HG03575 (cell line): ENCODE results near the gene PPP4R3A.
"Not testable (repeated sequence)": the region's sequence is repeated elsewhere in the genome, so short reads cannot be mapped to it uniquely, and the experiment has no call there.

Experiments used
- ATAC-seq: cut with Tn5 transposase; IDR thresholded peaks from one replicate; pipeline ENCODE4 v1.9.1; 2021; ENCODE audit not compliant: unreplicated experiment, insufficient number of reproducible peaks, low FRiP score; ENCODE audit errors: extremely low read depth

Gene PPP4R3A

DNA sequence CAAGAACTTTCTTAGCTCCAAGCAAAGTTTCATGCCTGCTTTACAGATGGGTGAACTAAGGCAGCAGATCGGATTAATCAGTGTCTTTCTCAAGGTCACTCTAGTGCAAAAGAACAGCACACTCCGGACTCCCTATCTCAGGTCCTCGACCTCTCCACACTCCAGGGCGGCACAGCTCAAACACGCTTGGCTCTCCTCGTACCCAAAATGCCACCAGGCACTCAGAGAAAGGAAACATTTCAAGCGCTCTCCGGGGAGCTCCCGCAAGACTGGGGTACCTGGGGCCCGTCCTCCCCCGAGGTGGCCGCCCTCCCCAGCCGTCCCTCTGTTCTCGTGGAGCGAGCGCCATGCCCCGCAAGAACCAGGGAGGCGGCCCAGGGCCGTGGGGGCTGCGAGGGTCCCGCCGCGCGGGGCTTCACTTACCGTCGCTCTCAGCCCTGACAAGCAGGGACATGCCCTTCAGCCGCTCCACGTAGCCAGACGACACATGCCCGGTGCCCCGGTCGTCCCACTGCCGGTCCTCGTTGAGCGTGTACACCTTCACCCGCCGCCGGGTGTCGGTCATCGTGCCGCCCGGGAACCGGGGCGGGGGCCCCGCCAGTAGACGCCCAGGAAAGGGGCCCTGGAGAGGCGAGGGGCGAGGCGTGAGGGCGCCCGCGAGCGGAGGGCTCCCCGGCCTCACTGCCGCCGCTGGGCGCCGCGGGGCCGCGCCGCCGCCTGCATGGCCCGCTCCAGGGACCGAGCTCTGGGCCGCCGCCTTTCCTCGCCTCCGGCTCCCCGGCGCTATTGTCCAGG, 830 bp downstream of the PPP4R3A start:
- ATAC-seq, result no peak

DNA sequence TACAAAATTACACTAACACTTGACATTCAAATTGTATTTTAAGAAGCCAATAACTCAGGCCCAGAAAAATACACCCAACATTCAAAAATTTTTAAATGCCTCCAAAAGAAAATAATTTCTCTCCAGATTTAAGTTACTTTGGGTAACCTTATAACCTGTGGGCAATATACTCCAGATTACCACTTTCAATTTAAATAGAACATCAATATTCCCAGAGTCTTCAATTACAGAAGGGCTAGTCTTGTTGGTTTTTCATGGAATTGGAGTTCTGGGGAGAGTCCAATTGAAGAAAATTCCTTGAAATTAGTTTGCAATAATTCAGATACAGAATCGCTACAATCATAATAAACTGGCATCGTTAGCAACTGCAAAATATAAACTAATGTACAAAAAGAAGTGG, 2.0 kb downstream of the PPP4R3A start:
- ATAC-seq, result no peak

DNA sequence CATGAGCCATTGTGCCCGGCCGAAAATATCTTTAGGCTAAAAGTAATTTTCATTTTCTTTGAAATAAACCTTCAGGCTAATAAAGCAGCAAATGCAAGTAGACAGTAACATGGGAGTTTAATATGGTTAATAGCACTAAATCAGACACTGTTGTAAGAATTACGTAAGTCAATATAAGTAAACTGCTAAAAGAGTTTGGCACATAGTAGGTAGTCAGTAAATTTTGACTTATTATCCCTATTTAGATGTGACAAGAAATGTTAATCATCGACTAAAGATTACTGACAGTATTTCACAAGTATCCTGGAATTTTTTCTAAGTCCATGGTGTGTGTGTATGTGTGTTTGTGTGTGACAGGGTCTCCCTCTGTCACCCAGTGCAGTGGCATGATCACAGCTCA, 3.9 kb downstream of the PPP4R3A start:
- ATAC-seq, result no peak

DNA sequence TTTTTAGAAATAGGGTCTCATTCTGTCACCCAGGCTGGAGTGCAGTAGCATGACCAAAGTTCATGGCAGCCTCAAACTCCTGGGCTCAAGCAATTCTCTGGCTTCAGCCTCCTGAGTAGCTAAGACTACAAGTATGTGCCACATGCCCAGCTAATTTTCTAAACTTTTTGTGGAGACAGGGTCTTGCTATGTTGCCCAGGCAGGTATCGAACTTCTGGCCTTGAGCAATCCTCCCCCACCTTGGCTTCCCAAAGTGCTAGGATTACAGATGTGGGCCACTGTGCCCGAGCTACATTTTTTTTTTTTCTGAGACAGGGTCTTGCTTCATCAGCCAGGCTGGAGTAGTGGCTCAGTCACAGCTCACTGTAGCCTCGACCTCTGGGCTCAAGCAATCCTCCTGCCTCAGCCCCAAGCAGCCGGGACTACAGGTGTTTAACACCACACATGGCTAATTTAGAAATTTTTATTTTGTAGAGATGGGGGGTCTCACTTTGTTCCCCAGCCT, 7.1 kb downstream of the PPP4R3A start:
- no peak for ATAC-seq

DNA sequence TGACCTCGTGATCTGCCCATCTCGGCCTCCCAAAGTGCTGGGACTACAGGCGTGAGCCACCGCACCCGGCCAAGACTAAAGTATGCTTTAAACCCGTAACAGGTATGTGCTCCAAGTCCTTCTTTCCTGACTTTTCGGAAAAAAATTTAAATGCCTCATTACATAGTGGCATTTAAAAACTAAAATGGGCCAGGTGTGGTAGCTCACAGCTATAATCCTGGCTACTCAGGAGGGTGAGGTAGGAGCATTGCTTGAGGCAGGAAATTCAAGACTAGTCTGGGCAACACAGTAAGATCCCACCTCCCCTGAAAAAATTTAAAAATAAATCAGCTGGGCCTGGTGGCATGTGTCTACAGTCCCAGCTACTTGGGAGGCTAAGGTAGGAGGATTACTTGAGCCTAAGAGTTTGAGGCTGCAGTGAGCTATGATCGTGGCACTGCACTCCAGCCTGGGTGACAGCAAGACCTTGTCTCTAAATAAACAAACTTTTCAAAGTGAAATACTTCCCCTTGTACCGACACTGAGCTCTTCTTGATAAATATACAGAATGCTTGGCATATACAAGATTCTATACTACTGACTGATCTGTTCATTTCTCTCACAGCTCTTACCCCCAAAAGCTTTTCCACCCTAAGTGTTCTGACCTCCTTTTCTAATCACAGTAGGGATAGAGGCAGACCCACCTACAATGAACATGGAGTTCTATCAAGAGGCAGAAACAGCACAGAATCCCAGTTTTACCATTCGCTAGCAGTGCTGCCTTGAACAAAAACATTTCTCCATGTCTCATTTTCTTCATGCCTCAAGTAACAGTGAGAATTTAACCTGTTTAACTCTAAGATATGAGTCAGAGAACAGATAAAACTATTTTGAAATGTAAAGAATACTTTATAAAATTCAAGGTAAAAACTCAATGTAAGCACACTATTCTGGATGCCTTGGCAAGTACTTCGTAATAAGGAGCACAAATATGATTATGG, 7.9 kb downstream of the PPP4R3A start:
- ATAC-seq, result no peak

DNA sequence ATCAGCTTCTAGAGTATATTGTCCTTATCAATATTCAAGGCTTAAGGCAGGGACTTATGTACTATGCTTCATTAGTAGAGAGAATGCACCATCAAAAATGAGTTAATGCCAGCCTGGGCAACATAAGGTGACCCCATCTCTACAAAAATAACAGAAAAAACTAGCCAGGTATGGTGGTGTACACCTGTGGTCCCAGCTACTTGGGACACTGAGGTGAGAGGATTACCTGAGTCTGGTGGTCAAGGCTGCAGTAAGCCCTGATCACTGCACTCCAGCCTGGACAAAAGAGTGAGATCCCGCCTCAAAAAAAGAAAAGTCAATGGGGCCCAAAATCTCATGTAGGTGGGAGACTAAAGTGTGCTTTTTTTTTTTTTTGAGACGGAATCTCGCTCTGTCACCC, 8.8 kb downstream of the PPP4R3A start:
- ATAC-seq, result no peak

DNA sequence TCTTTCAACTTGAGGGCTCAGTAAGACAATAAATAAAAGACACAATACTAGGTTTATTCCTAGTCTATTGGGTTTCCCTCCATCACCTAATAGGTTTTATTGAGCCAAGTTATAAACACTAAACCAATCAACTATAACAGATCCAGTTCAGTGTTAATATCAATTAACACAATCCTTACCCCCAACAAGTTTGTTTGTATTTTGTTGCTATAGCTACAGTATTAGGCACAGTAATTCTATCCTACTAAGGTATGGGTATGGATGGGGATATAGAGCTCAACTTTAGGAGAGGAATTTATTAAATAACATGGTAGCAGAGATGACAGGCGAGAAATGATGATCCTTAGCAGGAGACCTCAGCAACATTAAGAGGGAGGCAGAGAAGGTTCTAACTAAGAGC, 13.3 kb downstream of the PPP4R3A start:
- ATAC-seq, result no peak

DNA sequence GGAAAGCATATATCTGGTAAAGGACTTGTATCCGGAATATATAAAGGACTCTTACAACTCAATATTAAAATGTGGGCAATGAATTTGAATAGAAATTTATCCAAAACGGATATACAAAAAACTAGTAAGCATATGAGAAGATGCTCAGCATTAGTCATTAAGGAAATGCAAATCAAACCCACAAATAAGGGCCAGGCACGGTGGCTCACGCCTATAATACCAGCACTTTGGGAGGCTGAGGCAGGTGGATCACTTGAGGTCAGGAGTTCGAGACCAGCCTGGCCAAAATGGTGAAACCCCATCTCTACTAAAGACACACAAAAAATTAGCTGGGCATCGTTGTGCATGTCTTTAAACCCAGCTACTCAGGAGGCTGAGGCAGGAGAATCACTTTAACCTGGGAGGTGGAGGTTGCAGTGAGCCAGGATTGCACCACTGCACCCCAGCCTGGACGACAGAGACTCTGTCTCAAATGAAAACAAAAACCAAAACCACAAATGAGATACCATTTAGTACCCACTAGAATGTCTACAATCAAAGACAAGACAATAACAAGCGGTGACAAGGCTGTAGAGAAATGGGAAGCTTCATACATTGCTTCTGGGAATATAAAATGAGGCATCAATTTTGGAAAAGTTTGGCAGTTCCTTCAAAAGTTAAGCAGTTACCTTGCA, 15.6 kb downstream of the PPP4R3A start:
- ATAC-seq, result not testable (repeated sequence)

DNA sequence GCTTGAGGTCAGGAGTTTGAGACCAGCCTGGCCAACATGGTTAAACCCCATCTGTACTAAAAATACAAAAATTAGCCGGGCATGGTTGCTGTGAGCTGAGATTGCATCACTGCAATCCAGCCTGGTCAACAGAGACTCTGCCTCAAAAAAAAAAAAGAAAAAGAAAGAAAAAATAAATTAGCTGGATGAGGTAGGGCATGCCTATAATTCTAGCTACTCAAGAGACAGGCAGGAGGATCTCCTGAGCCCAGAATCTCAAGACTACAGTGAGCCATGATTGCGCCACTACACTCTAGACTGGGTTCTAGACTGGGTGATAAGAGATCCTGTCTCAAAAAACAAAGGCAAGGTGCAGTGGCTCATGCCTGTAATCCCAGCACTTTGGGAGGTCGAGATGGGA, 16.9 kb downstream of the PPP4R3A start:
- no peak for ATAC-seq

DNA sequence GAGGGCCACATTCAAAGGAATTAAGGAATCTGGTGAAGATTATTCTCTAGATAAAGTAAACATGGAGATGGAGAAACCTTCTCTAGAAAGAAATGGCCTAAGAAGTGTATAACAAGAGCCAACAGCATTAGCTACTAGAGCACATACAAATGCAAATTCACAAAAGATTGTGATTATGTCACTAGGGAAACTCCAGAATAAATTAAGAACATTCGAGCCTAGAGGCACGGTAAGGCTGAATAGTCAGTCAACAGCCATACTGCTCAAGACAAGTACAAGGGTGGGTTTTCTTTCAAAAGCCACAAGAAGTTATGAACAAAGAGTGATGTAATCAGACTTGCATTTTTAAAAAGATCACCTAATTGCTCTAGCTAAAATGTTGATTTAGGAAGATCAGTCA, 25.4 kb downstream of the PPP4R3A start:
- no peak for ATAC-seq

DNA sequence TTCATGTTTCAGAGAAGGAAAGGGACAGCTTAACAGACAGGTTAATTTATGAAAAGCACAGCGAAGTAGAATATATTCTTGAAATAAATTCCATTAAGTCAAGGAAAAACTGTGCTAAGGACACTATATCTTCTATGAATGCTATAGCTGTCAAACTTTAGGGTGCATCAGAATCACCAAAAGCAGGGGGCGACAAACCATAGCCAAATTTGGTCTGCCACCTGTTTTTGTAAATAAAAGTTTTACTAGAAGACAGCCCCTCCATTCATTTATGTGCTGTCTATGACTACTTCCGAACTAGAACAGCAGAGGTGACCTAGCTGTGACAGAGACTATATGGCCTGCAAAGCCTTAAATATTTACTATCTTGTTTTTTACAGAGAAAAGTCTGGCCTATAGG, 25.9 kb downstream of the PPP4R3A start:
- no peak for ATAC-seq

DNA sequence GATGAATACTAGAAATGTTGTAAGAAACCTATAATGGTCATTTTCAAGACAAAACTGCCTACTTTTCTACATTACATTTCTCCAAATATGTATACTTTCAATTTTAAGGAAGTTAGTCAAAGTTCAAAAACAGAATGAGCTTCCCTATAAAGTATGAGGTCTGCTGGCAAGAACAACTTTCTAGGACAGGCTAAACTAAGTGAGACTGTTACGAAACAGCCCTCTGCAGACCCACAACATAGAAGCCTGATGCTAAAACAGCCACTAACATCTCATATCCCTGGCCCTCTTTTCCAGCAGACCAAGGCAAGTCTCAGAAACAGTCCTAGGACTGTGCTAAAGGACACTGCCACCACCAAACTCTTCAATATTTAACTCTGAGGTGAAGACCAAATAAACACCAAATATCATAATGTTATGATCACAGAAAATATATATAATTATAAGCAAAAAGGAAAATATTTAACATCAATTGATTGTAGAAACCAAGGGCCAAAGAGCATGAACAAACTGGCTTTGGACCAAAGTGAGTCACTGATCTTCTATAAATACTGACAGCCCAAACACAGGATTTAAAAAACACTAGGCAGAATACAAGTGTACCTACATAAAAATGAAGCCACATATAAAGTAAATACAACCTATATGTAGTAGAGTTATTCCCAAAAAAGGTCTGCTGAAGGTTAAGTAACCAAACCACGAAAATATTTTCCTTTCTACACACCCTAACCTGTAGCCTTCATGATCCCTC, 27.7 kb downstream of the PPP4R3A start:
- no peak for ATAC-seq

DNA sequence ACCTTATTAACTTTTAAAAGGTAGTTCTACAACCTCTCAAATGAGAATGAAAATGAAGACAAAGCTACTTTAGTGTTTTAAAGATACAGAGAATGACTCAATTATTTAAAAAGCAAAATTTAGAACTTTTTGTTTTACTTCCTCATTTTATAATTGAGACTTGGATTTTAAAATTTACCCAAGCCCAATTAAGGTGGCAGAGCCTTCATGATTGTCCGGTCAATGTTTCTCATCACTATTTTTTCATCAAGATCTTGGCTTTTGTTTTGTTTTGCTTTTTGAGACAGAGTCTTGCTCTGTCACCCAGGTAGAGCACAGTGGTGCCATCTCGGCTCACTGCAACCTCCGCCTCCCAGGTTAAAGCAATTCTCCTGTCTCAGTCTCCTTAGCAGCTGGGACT, 32.7 kb downstream of the PPP4R3A start:
- no peak for ATAC-seq

DNA sequence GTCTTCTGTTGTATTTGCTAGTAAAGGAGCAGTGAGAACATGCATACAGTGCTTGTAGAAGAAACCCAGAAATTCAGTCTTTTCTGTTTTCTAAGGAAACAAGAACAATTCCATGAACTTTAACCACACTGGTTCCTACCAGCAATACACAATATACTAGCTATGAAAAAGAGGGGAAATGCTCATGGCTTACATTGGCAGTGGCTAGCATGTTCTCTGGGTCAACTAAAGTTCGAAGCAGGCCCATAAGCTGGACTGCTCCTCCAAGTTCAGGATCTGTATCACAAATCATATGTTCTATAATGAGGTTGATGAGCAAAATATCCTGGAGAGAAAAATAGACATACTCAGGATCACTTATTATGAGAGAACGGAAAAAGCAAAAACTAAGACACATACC, 37.1 kb downstream of the PPP4R3A start:
- ATAC-seq, result no peak

DNA sequence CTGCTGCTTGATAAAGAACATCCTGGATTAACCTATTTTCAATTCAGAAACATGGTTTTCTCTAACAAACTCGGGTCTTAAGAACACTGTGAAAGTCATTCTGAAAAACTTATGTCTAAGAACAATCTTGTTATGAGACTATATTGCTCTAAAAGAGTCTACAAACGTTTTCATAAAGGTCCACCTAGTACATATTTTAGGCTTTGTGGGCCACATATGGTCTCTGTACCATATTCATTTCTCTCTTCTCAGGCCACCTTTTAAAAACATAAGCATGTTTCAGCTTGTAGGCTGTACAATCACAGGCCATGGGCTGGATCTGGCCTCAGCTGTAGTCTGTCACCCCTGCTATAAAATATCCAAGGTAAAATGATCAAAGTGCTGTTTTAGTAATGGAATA, 39.9 kb downstream of the PPP4R3A start:
- no peak for ATAC-seq

DNA sequence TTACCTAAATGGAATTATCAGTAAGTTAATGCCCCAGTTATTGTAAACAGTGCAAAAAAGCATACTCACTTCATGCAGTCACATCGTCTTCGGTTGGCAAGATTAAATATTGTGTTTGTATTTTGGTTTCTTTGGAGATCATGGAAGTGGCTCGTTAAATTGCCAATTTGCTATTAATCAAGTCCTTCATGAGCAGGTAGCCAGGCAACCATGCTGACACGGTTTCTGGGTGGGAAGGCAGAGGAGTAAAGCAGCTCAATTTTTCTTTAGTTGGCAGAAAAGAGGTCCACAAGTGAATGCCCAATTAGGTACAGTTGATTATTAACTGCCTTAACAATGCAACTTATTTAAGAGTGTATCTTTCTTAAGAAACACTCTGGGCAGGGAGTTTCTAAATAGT, 43.9 kb downstream of the PPP4R3A start:
- no peak for ATAC-seq

DNA sequence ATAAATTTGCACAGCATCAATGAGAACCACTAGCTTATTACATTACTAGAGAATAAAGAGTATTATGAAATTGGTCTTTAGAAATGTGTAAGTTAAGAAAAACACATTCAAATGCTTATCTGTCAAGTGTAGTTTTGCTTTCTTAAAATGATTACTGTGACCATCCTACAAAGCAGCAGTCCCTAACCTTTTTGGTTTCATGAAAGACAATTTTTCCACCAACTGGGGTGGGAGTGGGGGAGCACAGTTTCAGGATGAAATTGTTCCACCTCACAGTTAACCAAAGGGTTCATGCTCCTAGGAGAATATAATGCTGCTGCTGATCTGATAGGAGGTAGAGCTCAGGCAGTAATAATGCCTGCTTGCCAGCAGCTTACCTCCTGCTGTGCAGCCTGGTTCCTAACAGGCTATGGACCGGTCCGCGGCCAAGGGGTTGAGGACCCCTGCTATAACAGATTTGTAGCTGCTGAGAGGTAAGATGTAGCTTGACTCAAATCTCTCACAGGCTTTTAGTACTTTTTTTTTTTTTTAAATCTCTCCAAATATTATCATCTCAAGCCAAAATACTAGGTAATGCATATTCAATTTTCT, 45.4 kb downstream of the PPP4R3A start:
- no peak for ATAC-seq

DNA sequence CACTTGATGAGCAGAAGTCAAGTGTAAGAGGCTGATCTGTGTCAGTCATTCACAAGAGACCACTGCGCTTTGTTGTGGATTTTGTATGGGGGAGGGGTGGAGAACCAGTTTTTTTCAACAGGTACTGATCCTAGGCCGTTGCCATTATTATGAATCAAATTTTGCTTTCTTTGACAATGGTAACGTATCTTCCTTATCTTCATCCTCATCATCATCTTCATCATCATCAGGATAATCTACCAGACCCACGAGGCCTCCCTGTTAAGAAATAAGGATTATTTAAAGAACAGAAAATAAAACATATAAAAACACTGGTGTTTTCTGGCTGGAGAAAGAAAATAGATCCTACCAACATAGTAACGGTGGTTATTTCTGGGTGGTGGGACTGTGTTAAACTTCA, 51.5 kb downstream of the PPP4R3A start:
- ATAC-seq, result no peak
